CD8-positive, alpha-beta memory T cell (primary cell): ENCODE results near the gene WDCP. TPM values are rescaled to one million over a fixed set of nuclear protein-coding genes. Genes with fewer than 3 reads are reported as not detected.
"Not testable (repeated sequence)": the region's sequence is repeated elsewhere in the genome, so short reads cannot be mapped to it uniquely, and the experiment has no call there.

Source experiments
- CTCF ChIA-PET: fragments of 350-600 bp; sonication (Branson Sonifier 250); formaldehyde crosslinking; loops from one replicate; lab custom pipeline; 2021; ENCODE audit warnings: antibody characterized with exemption; lab: Charles Lee
- POLR2A ChIA-PET: fragments of 350-600 bp; sonication (Branson Sonifier 250); formaldehyde crosslinking; loops from one replicate; lab custom pipeline; 2021; ENCODE audit warnings: antibody characterized with exemption; lab: Charles Lee
- DNase-seq, 5 donors: peaks; one replicate each; pipeline versions ENCODE4 v3.0.0 to v3.0.0-alpha.2; 2020 to 2022; ENCODE audit warnings: mixed read lengths in 1 of 5
- H3K27ac ChIP-seq: one replicate; pipeline ENCODE4 v1.7.0; 2013; ENCODE audit warnings: low read depth, mild to moderate bottlenecking, low read length, moderate library complexity
- H3K27me3 ChIP-seq: 2 replicates; pipeline ENCODE4 v1.7.0; 2013; ENCODE audit warnings: low read length, mild to moderate bottlenecking; ENCODE audit not compliant: insufficient read depth, poor library complexity, severe bottlenecking
- H3K36me3 ChIP-seq: 2 replicates; pipeline ENCODE4 v1.7.0; 2013; ENCODE audit warnings: mild to moderate bottlenecking, low read length, moderate library complexity; ENCODE audit not compliant: insufficient read depth
- H3K4me1 ChIP-seq: 2 replicates; pipeline ENCODE4 v1.7.0; 2013; ENCODE audit warnings: mild to moderate bottlenecking, low read length, moderate library complexity; ENCODE audit not compliant: insufficient read depth
- H3K4me3 ChIP-seq: 2 replicates; pipeline ENCODE4 v1.7.0; 2013; ENCODE audit warnings: mild to moderate bottlenecking, low read length
- H3K9me3 ChIP-seq: 2 replicates; pipeline ENCODE4 v1.7.0; 2013; ENCODE audit warnings: mild to moderate bottlenecking, low read length
- H3K27ac Mint-ChIP-seq, 8 donors: one replicate each; pipeline ENCODE4 v1.8.0; 2020 to 2021; ENCODE audit warnings: mixed read lengths in 8 of 8, mild to moderate bottlenecking in 6 of 8, inconsistent platforms in 3 of 8, moderate library complexity in 3 of 8
- H3K27me3 Mint-ChIP-seq, 2 donors: one replicate each; pipeline ENCODE4 v1.8.0; 2020 to 2021; ENCODE audit warnings: mixed read lengths in 2 of 2, mild to moderate bottlenecking in 1 of 2, moderate library complexity in 1 of 2
- H3K36me3 Mint-ChIP-seq, 3 donors: one replicate each; pipeline ENCODE4 v1.8.0; 2020 to 2021; ENCODE audit warnings: mixed read lengths in 3 of 3, inconsistent platforms in 1 of 3, mild to moderate bottlenecking in 1 of 3
- H3K4me1 Mint-ChIP-seq, 3 donors: one replicate each; pipeline ENCODE4 v1.8.0; 2020 to 2021; ENCODE audit warnings: mixed read lengths in 3 of 3, inconsistent platforms in 1 of 3, mild to moderate bottlenecking in 1 of 3
- H3K4me3 Mint-ChIP-seq, 7 donors: one replicate each; pipeline ENCODE4 v1.8.0; 2020 to 2021; ENCODE audit warnings: mixed read lengths in 7 of 7, mild to moderate bottlenecking in 6 of 7, moderate library complexity in 4 of 7, inconsistent platforms in 2 of 7
- H3K9me3 Mint-ChIP-seq, 5 donors: one replicate each; pipeline ENCODE4 v1.8.0; 2020 to 2022; ENCODE audit warnings: mixed read lengths in 5 of 5, mild to moderate bottlenecking in 3 of 5, moderate library complexity in 2 of 5, inconsistent platforms in 1 of 5
- polyA plus RNA-seq: library from polyadenylated mRNA; unstranded; fragments of 300-500 nt; fragmentation: Illumina TruSeq; gene quantifications from one replicate; pipeline ENCODE4 v1.2.3, GENCODE V29; 2021
- total RNA-seq, 2 experiments: library from RNA; stranded (reverse); gene quantifications; one replicate each; pipeline ENCODE4 v1.2.3, GENCODE V29; 2021

WDCP gene
- total and polyA plus RNA-seq, 3 experiments from 2014 or later = 4.3 to 31.9 (median 29.4) TPM

DNA sequence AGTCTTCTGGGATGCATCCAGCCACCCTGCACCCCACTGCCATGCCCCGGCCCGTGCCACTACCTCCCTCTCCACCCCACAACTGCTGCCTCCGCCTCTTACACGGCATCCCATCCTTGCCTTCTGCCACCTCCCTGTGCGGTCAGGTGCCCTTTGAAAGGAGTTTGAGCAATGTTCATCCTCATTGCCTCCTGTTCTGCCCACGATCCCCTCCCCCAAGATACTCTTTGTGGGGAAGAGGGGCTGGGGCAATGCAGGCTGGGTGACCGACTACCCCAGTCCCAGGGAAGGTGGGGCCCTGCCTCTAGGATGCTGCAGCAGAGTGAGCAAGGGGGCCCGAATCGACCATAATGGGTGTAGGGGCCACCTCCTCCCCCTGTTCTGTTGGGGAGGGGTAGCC is 28.9 kb downstream of the WDCP start:
- H3K27ac Mint-ChIP-seq = no peak overlapping the region
- no peaks in the 10 kb centered on the region for H3K4me1 Mint-ChIP-seq
- ChIA-PET POLR2A (no interaction called here), CTCF (no interaction called here)
- peaks cover 0 to 15% (median 1%) of the 10 kb centered on the region in 3 donors for H3K36me3 Mint-ChIP-seq
- no peaks in the 10 kb centered on the region for H3K27me3 ChIP-seq
- H3K27me3 Mint-ChIP-seq = peaks cover 0 to 9% of the 10 kb centered on the region in 2 donors
- H3K9me3 Mint-ChIP-seq = no peaks in the 10 kb centered on the region
- H3K4me1 ChIP-seq = no peaks in the 10 kb centered on the region
- H3K4me3 ChIP-seq = no peak overlapping the region
- no peaks in the 10 kb centered on the region for H3K9me3 ChIP-seq
- no peaks in the 10 kb centered on the region for H3K36me3 ChIP-seq
- H3K27ac ChIP-seq = no peak overlapping the region
- DNase-seq = no peak
- H3K4me3 Mint-ChIP-seq = no peak overlapping the region

DNA sequence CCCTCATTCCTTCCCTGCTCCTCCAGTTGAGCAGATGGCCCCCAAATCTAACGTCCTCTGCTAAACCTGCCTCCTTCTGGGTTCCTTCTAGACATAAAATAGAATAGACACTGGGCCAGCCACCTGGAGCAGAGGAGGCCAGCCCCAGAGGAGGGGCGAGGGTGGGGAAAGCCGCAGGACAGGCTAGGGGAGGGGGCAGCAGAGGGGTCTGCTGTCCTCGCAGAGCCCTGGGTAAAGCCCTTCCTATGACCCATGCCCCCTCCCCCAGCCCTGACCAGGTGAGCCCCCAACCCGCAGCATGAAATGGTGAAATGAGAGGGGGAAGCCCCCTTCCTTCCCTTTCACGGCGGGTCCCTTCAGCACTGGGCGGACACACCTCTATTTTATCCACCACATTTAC is 29.5 kb downstream of the WDCP start:
- DNase-seq = no peak
- no peaks in the 10 kb centered on the region for H3K9me3 Mint-ChIP-seq
- POLR2A ChIA-PET = no interaction called here

DNA sequence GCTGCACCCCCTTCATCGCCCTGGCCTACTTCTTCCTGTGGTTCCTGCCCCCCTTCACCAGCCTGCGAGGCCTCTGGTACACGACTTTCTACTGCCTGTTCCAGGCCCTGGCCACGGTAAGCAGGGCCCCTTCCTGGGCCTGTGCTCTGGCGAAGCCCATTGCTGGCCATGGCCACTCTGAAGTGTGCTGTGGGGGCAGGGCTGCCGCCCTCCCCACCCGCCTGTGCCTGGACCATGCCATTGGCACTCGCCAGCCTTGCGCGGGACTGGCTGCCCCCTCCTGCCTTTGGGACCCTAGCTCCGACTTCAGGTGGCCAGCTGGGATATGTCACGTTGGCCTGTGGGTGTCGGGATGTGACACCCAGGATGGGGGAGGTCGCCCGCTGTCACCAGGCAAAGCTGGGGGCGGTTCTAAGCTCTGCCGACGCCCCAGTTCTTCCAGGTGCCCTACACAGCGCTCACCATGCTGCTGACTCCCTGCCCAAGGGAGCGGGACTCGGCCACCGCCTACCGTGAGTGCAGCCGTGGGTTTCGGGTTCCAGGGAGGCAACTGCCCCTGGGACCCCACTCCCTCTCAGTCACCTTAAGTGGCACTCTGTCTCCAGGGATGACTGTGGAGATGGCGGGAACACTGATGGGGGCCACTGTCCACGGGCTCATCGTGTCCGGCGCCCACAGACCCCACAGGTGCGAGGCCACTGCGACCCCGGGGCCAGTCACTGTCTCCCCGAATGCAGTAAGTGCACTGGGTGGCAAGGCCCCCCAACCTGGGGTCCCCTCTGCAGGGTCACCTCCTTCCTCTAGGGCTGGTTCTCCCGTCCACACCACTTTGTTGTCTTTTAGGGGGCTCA is 30.1 kb downstream of the WDCP start:
- POLR2A ChIA-PET = no interaction called here
- peaks cover 6 to 19% of the 10 kb centered on the region in 2 donors for H3K27me3 Mint-ChIP-seq
- Histone ChIP-seq H3K36me3 (no peaks in the 10 kb centered on the region), H3K27ac (no peak overlapping the region), H3K27me3 (no peaks in the 10 kb centered on the region), H3K4me1 (no peaks in the 10 kb centered on the region), H3K4me3 (no peak overlapping the region), H3K9me3 (no peaks in the 10 kb centered on the region)
- no peak overlapping the region for H3K27ac Mint-ChIP-seq
- no peak overlapping the region for H3K4me3 Mint-ChIP-seq
- DNase-seq = no peak
- peaks cover 0 to 4% (median 1%) of the 10 kb centered on the region in 3 donors for H3K36me3 Mint-ChIP-seq
- no peaks in the 10 kb centered on the region for H3K9me3 Mint-ChIP-seq
- H3K4me1 Mint-ChIP-seq = no peaks in the 10 kb centered on the region
- CTCF ChIA-PET = no interaction called here

More for the DNA sequence above, 29.5 kb downstream of the WDCP start:
- CTCF ChIA-PET = no interaction called here
- Histone ChIP-seq H3K4me3 (no peak overlapping the region), H3K4me1 (no peaks in the 10 kb centered on the region), H3K9me3 (no peaks in the 10 kb centered on the region), H3K27me3 (no peaks in the 10 kb centered on the region), H3K36me3 (no peaks in the 10 kb centered on the region), H3K27ac (no peak overlapping the region)
- Mint-ChIP-seq H3K4me1 (no peaks in the 10 kb centered on the region), H3K27me3 (peaks cover 2 to 14% of the 10 kb centered on the region in 2 donors), H3K27ac (no peak overlapping the region), H3K36me3 (peaks cover 0 to 10% (median 1%) of the 10 kb centered on the region in 3 donors), H3K4me3 (no peak overlapping the region)

GRCh38 chr2:24016376-24016761 is 30.8 kb downstream of the WDCP start:
- peaks cover 0 to 2% (median 1%) of the 10 kb centered on the region in 3 donors for H3K36me3 Mint-ChIP-seq
- Histone ChIP-seq H3K36me3 (no peaks in the 10 kb centered on the region), H3K27ac (no peak overlapping the region), H3K4me1 (no peaks in the 10 kb centered on the region), H3K4me3 (no peak overlapping the region), H3K9me3 (no peaks in the 10 kb centered on the region), H3K27me3 (no peaks in the 10 kb centered on the region)
- H3K27me3 Mint-ChIP-seq = peaks cover 12 to 26% of the 10 kb centered on the region in 2 donors
- peaks cover 2 to 4% (median 3%) of the 10 kb centered on the region in 3 donors for H3K4me1 Mint-ChIP-seq
- CTCF ChIA-PET = no interaction called here
- DNase-seq = no peak
- no peak overlapping the region for H3K27ac Mint-ChIP-seq
- no peak overlapping the region for H3K4me3 Mint-ChIP-seq
- no peaks in the 10 kb centered on the region for H3K9me3 Mint-ChIP-seq
- POLR2A ChIA-PET = no interaction called here

GRCh38 chr2:24015562-24016375 is 31.4 kb downstream of the WDCP start:
- Histone ChIP-seq H3K27ac (no peak overlapping the region), H3K9me3 (no peaks in the 10 kb centered on the region), H3K4me1 (no peaks in the 10 kb centered on the region), H3K27me3 (no peaks in the 10 kb centered on the region), H3K4me3 (no peak overlapping the region), H3K36me3 (no peaks in the 10 kb centered on the region)
- Mint-ChIP-seq H3K27me3 (peaks cover 17 to 32% of the 10 kb centered on the region in 2 donors), H3K27ac (no peak overlapping the region), H3K36me3 (peaks cover 0 to 1% (median 0%) of the 10 kb centered on the region in 3 donors), H3K4me1 (peaks cover 7 to 9% (median 9%) of the 10 kb centered on the region in 3 donors), H3K9me3 (no peaks in the 10 kb centered on the region), H3K4me3 (no peak overlapping the region)
- ChIA-PET POLR2A (no interaction called here), CTCF (interaction anchor here (1.2 kb wide), 1 partner anchor 69 kb away, joined by 3 read pairs; the partner anchor contains the start of gene TP53I3)
- no peak for DNase-seq

GRCh38 chr2:24014902-24015301 is 32.3 kb downstream of the WDCP start:
- H3K36me3 ChIP-seq, DNase-seq, POLR2A ChIA-PET, H3K9me3 ChIP-seq, H3K27ac Mint-ChIP-seq, H3K4me3 Mint-ChIP-seq, H3K9me3 Mint-ChIP-seq, H3K36me3 Mint-ChIP-seq, H3K4me3 ChIP-seq, H3K4me1 ChIP-seq, H3K4me1 Mint-ChIP-seq, H3K27ac ChIP-seq, H3K27me3 ChIP-seq: not testable (repeated sequence)
- peaks cover 18 to 34% of the 10 kb centered on the region in 2 donors for H3K27me3 Mint-ChIP-seq
- CTCF ChIA-PET = interaction anchor here (0.9 to 1.2 kb wide), 2 partner anchors 70 to 88 kb away, joined by 3 read pairs; partner anchors contain the start of genes ATAD2B and TP53I3

GRCh38 chr2:24012521-24013188 is 34.5 kb downstream of the WDCP start:
- ChIA-PET CTCF (interaction anchor here (1.2 kb wide), 1 partner anchor 14 kb away, joined by 3 read pairs; no protein-coding TSS in a partner anchor), POLR2A (no interaction called here)
- H3K27me3 Mint-ChIP-seq = peaks cover 25 to 46% of the 10 kb centered on the region in 2 donors
- peaks cover 0 to 1% (median 0%) of the 10 kb centered on the region in 3 donors for H3K36me3 Mint-ChIP-seq
- H3K4me3 Mint-ChIP-seq = no peak overlapping the region
- no peak overlapping the region for H3K4me3 ChIP-seq
- peaks cover 10% of the 10 kb centered on the region for H3K27me3 ChIP-seq
- peak overlapping the region in 1 of 8 donors; percentile 62 for H3K27ac Mint-ChIP-seq
- H3K27ac ChIP-seq = peak overlapping the region; percentile 82
- no peaks in the 10 kb centered on the region for H3K36me3 ChIP-seq
- no peaks in the 10 kb centered on the region for H3K9me3 Mint-ChIP-seq
- no peak for DNase-seq
- no peaks in the 10 kb centered on the region for H3K9me3 ChIP-seq
- H3K4me1 Mint-ChIP-seq = peaks cover 9 to 15% (median 9%) of the 10 kb centered on the region in 3 donors
- no peaks in the 10 kb centered on the region for H3K4me1 ChIP-seq
